Measurements from ENCODE around the gene SIK2.
"Not testable (repeated sequence)": the region's sequence is repeated elsewhere in the genome, so short reads cannot be mapped to it uniquely, and the experiment has no call there.

SIK2 gene

GRCh38 chr11:111698852-111699559 is 96.8 kb downstream of the SIK2 start:
- DNase-seq (ENCODE audit: low read depth), result no peak

GRCh38 chr11:111699579-111700156 is 97.4 kb downstream of the SIK2 start:
- DNase-seq (ENCODE audit: low read depth), result no peak

GRCh38 chr11:111700162-111700561 is 97.9 kb downstream of the SIK2 start:
- DNase-seq (ENCODE audit: low read depth), result no peak

- no peak for DNase-seq (ENCODE audit: low read depth)
These were observed 100.4 kb downstream of the SIK2 start for GRCh38 chr11:111702623-111703022.

GRCh38 chr11:111703576-111703975 is 101.3 kb downstream of the SIK2 start:
- no peak for DNase-seq (ENCODE audit: low read depth)

GRCh38 chr11:111707039-111707690 is 104.9 kb downstream of the SIK2 start:
- peak; percentile 74 for DNase-seq (ENCODE audit: low read depth)

- no peak for DNase-seq (ENCODE audit: low read depth)
These were observed 105.4 kb downstream of the SIK2 start for GRCh38 chr11:111707691-111708067.

- no peak for DNase-seq (ENCODE audit: low read depth)
These were observed 112.3 kb downstream of the SIK2 start for GRCh38 chr11:111714522-111714921.

GRCh38 chr11:111715142-111715816 is 113.0 kb downstream of the SIK2 start:
- no peak for DNase-seq (ENCODE audit: low read depth)

GRCh38 chr11:111717660-111718059 is 115.4 kb downstream of the SIK2 start:
- not testable (repeated sequence) for DNase-seq (ENCODE audit: low read depth)

GRCh38 chr11:111718436-111718835 is 116.2 kb downstream of the SIK2 start:
- peak; percentile 87 for DNase-seq (ENCODE audit: low read depth)

- DNase-seq (ENCODE audit: low read depth), result peak; percentile 49
These were observed 116.6 kb downstream of the SIK2 start for GRCh38 chr11:111718859-111719258.

- peak; percentile 44 for DNase-seq (ENCODE audit: low read depth)
These were observed 117.1 kb downstream of the SIK2 start for GRCh38 chr11:111719379-111719778.

GRCh38 chr11:111720801-111721494 is 118.7 kb downstream of the SIK2 start:
- DNase-seq (ENCODE audit: low read depth), result no peak

GRCh38 chr11:111722501-111722900 is 120.3 kb downstream of the SIK2 start:
- DNase-seq (ENCODE audit: low read depth), result no peak

- no peak for DNase-seq (ENCODE audit: low read depth)
These were observed 121.3 kb downstream of the SIK2 start for GRCh38 chr11:111723595-111723994.

GRCh38 chr11:111724615-111725129 is 122.4 kb downstream of the SIK2 start:
- no peak for DNase-seq (ENCODE audit: low read depth)

- no peak for DNase-seq (ENCODE audit: low read depth)
These were observed 123.4 kb downstream of the SIK2 start for GRCh38 chr11:111725621-111726020.

GRCh38 chr11:111726301-111726713 is 124.1 kb downstream of the SIK2 start:
- DNase-seq (ENCODE audit: low read depth), result no peak

GRCh38 chr11:111727431-111727830 is 125.2 kb downstream of the SIK2 start:
- no peak for DNase-seq (ENCODE audit: low read depth)

GRCh38 chr11:111729071-111729830 is 127.0 kb downstream of the SIK2 start:
- DNase-seq (ENCODE audit: low read depth), result no peak
